Heart left ventricle (tissue), 16 donors: ENCODE measurements around the gene STRIP1. TPM values are rescaled to one million over a fixed set of nuclear protein-coding genes. Genes with fewer than 3 reads are reported as not detected.

Experiments
- ATAC-seq, 4 donors: fragments of 200-7000 bp; cut with Tn5 transposase; one replicate each; pipeline ENCODE4 v1.9.1; 2020 to 2022; ENCODE audit warnings: moderate library complexity in 4 of 4, mild to moderate bottlenecking in 3 of 4, moderate number of reproducible peaks in 1 of 4
- DNase-seq, 5 donors: peaks; one replicate each; pipeline ENCODE4 v3.0.0-alpha.2; 2020
- H3K27ac ChIP-seq, 12 donors: fragments of 200-600 bp; sonication (generic) in 4 of 12; one replicate each; pipeline versions ENCODE4 v1.5.0 to v1.8.0; 2016 to 2022; ENCODE audit warnings: mild to moderate bottlenecking in 2 of 12
- H3K27me3 ChIP-seq, 9 donors: fragments of 200-600 bp; sonication (generic) in 2 of 9; one replicate each; pipeline versions ENCODE4 v1.5.1 to v1.8.0; 2016 to 2022; ENCODE audit warnings: mild to moderate bottlenecking in 3 of 9
- H3K36me3 ChIP-seq, 9 donors: fragments of 200-600 bp; sonication (generic) in 2 of 9; one replicate each; pipeline versions ENCODE4 v1.5.0 to v1.8.0; 2018 to 2022; ENCODE audit warnings: mild to moderate bottlenecking in 2 of 9
- H3K4me1 ChIP-seq, 12 donors: fragments of 200-600 bp; sonication (generic) in 4 of 12; one replicate each; pipeline versions ENCODE4 v1.5.0 to v1.8.0; 2016 to 2022; ENCODE audit warnings: mild to moderate bottlenecking in 3 of 12
- H3K4me3 ChIP-seq, 12 donors: fragments of 200-600 bp; sonication (generic) in 4 of 12; one replicate each; pipeline versions ENCODE4 v1.5.0 to v1.8.0; 2017 to 2022; ENCODE audit warnings: mild to moderate bottlenecking in 9 of 12, moderate library complexity in 4 of 12
- H3K9me3 ChIP-seq, 12 donors: fragments of 200-600 bp; sonication (generic) in 4 of 12; one replicate each; pipeline versions ENCODE4 v1.5.0 to v1.8.0; 2016 to 2022; ENCODE audit warnings: mild to moderate bottlenecking in 1 of 12
- POLR2A ChIP-seq, 2 donors: fragments of 450-650 bp; IDR thresholded peaks; one replicate each; pipeline ENCODE4 v1.6.1; 2017; ENCODE audit warnings: antibody characterized with exemption in 2 of 2, mild to moderate bottlenecking in 2 of 2, moderate library complexity in 2 of 2
- WGBS, 4 donors: extraction: QIAGEN DNeasy Blood & Tissue Kit in 2 of 4; methylation state at CpG; one replicate each; pipeline versions ENCODE4 v1.1.5 to v1.1.7; 2013 to 2018; 5-methylcytosine and 5-hydroxymethylcytosine counted together
- intact Hi-C, 10 donors: fragments of 100-400 bp; cut with DNase I; formaldehyde crosslinking; loops; one replicate each; pipeline versions ENCODE4 v1.11.1 to v1.14.2; 2022
- long read RNA-seq, 3 donors: library from polyadenylated mRNA; unstranded; transcript quantifications; one replicate each; pipeline ENCODE4 v2.0.0, GENCODE V29; 2020 to 2021
- polyA plus RNA-seq, 2 donors: library from polyadenylated mRNA; stranded (reverse); fragments of 200-250 nt; gene quantifications; one replicate each; pipeline ENCODE4 v1.2.3, GENCODE V29; 2013
- total RNA-seq, 9 donors: library from RNA; depleted of rRNA in 2 of 9; stranded (reverse); fragments of >200 nt in 2 of 9; fragmentation: NEBNext Ultra II Directional in 3 of 9; extraction: Animal tissue kit (Norgen Biotek cat#: 25700) in 3 of 9; gene quantifications; one replicate each; pipeline versions ENCODE4 v1.1.0 to v1.2.4, GENCODE V29; 2016 to 2023
- TF ChIP-seq, protein P1 (sequence below), 12 donors: fragments of 200-600 bp; sonication (generic) in 4 of 12; IDR thresholded peaks; one replicate each; pipeline versions ENCODE4 v1.5.0 to v1.8.0; 2018 to 2022; ENCODE audit warnings: antibody characterized with exemption in 12 of 12, mild to moderate bottlenecking in 5 of 12
- donor health status: ischemic (EF 13 %, LVEDD 7.1; RV severe dilation, severe dysfunction).
- donor health status: healthy with polysubstance abuse.
- donor health status: DM: no; HTN: yes; CAD: no.
- donor health status: DM: no; HTN: no; CAD: no.
- donor health status: ischemic (EF 25% LVEDD 6.9; RV normal size, moderate dysfunction).
- donor health status: ischemic (EF 25% LVEDD 5.7; RV mildly dilated, moderate dysfunction).
- donor health status: healthy.
- donor health status: DM: yes; HTN: yes; CAD: no.
- donor health status: ischemic (EF 35%, LVEDD 5.7; RV mildly dilated, moderate dysfunction).
- donor health status: nonischemic (EF 11% LVEDD 7.7; RV severe dilation, severe dysfunction).
- donor health status: DM: yes; HTN: yes; CAD: no.
- donor health status: PGD.
- donor health status: ischemic (EF 29% LVEDD 5.4; RV normal size, mild dysfunction).
- donor health status: nonischemic (EF 23%, LVEDD 6.1; RV moderate dilation, normal function).

The STRIP1 gene, protein sequence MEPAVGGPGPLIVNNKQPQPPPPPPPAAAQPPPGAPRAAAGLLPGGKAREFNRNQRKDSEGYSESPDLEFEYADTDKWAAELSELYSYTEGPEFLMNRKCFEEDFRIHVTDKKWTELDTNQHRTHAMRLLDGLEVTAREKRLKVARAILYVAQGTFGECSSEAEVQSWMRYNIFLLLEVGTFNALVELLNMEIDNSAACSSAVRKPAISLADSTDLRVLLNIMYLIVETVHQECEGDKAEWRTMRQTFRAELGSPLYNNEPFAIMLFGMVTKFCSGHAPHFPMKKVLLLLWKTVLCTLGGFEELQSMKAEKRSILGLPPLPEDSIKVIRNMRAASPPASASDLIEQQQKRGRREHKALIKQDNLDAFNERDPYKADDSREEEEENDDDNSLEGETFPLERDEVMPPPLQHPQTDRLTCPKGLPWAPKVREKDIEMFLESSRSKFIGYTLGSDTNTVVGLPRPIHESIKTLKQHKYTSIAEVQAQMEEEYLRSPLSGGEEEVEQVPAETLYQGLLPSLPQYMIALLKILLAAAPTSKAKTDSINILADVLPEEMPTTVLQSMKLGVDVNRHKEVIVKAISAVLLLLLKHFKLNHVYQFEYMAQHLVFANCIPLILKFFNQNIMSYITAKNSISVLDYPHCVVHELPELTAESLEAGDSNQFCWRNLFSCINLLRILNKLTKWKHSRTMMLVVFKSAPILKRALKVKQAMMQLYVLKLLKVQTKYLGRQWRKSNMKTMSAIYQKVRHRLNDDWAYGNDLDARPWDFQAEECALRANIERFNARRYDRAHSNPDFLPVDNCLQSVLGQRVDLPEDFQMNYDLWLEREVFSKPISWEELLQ
- total RNA-seq (10 to 100 TPM; 14.7 to 22.8 (median 19.2) TPM), polyA plus RNA-seq (10 to 100 TPM in 1 of 2 donors, 1 to 10 TPM in 1; 7.8 to 14.9 TPM)
- long read RNA-seq, donor 1, transcript STRIP1-201 (21 exons, 3,265 nt), result major isoform, 33 of 40 reads
- long read RNA-seq, donor 1, partial matches to known transcripts, result 3 of 40 reads
- long read RNA-seq, donor 1, other reads (novel, unspliced or antisense), result 4 of 40 reads
- long read RNA-seq, donor 2, transcript STRIP1-201 (21 exons, 3,265 nt), result major isoform, 48 of 72 reads
- long read RNA-seq, donor 2, partial matches to known transcripts, result 7 of 72 reads
- long read RNA-seq, donor 2, other reads (novel, unspliced or antisense), result 17 of 72 reads
- long read RNA-seq, donor 3, transcript STRIP1-201 (21 exons, 3,265 nt), result major isoform, 27 of 42 reads
- long read RNA-seq, donor 3, partial matches to known transcripts, result 3 of 42 reads
- long read RNA-seq, donor 3, other reads (novel, unspliced or antisense), result 12 of 42 reads

DNA sequence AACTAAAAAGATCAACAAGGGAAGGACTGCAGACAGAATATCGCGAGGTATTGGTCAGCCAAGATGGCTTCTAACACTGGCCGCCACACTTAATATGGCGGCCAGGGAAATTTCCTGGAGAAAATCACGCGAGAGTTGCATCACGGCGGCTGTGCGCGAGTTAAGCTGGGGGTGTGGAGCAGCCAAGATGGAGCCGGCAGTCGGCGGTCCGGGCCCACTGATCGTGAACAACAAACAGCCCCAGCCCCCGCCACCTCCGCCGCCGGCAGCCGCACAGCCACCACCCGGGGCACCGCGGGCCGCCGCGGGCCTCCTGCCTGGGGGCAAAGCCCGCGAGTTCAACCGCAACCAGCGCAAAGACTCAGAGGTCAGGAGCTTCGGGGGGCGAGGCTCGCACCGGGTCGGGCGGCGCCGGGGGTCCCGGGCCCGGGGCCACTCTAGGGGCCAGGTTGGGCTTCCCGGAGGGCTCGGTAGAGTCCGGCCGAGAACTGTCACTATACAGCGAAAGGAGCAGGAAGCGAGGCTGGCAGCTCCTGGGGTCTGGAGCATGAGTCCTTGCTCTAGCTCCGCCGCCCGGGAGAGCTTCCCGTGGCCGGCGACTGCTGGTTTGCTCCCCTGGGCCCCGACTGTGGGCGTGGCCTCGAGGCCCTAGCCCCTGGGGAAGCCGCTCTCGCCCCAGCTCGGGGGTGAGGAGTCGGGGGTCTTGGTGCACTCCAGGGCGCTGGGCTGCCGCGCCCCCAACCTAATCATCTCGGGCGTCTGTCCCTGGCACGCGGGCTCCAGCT, at the start of gene STRIP1:
Gene STRIP1 (plus strand): TSS at position 174 of the 785 bp plus-strand sequence. CDS start 14 bp downstream, at position 188.
- Histone ChIP-seq H3K36me3 (peaks cover 0 to 31% (median 22%) of the 10 kb centered on the region in 9 donors), H3K4me3 (peak within 1 kb of the TSS; percentile 76 to 96 (median 93)), H3K27me3 (no peaks in the 10 kb centered on the region), H3K9me3 (no peaks in the 10 kb centered on the region), H3K4me1 (peaks cover 5 to 39% (median 13%) of the 10 kb centered on the region in 12 donors), H3K27ac (peak within 1 kb of the TSS; percentile 84 to 96 (median 90))
- TF ChIP-seq POLR2A (IDR thresholded peaks at IDR 0.05), result peak in 1 of 2 donors; percentile 62
- TF ChIP-seq, protein P1, sequence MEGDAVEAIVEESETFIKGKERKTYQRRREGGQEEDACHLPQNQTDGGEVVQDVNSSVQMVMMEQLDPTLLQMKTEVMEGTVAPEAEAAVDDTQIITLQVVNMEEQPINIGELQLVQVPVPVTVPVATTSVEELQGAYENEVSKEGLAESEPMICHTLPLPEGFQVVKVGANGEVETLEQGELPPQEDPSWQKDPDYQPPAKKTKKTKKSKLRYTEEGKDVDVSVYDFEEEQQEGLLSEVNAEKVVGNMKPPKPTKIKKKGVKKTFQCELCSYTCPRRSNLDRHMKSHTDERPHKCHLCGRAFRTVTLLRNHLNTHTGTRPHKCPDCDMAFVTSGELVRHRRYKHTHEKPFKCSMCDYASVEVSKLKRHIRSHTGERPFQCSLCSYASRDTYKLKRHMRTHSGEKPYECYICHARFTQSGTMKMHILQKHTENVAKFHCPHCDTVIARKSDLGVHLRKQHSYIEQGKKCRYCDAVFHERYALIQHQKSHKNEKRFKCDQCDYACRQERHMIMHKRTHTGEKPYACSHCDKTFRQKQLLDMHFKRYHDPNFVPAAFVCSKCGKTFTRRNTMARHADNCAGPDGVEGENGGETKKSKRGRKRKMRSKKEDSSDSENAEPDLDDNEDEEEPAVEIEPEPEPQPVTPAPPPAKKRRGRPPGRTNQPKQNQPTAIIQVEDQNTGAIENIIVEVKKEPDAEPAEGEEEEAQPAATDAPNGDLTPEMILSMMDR (IDR thresholded peaks at IDR 0.05), result no peak
- WGBS, 4 donors, result 0 to 1% (median 1%) methylated on average over 28 to 66 of the region's 66 CpGs
- intact Hi-C loops, result loop anchor here in 1 of 10 donors (10.0 kb wide), 1 partner anchor 370 kb away; the partner anchor contains the start of gene LAMTOR5
- ATAC-seq (peak; percentile 91 to 97 (median 96)), DNase-seq (peak; percentile 93 to 95 (median 94))

DNA sequence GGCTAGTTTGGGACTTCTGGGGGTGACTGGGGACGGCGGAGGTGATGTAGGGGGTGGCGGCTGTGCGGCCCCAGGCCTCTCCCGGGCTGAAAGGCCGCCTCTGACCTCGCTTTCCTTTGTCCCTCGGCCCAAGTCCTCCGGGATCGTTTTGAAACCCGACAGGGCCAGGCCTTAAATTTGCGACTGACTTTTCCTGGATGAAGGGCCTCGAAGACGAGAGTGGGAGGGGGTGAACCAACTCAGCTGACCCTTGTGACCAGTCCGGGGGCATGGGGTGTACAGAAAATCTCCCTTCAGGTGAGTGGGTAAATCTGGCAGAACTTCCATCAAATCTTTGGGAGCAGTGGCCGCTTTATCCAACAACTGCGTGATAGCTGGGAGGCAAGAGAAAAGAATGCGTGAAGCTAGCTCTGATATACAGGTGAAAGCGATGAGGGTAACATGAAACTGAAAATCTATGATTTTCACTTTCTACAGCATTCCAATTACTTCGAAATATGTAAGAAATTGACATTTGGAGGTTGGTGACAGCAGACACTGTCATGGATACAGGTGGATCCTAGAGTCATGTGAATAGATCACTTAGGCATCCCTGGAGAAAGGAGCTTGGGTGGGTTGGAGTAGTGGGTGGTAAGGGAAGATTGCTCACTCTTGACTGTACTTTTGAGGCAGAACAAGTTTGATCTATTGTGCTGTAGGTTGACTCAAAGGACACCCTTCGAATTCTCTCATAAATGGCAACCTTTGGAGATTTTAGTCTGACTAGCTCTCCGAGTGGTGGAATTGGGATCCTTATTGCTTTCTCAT, 49.0 kb upstream of the STRIP1 start:
- peak overlapping the region; percentile 61 to 97 (median 93) for H3K4me3 ChIP-seq
- peak overlapping the region; percentile 90 to 99 (median 98) for H3K27ac ChIP-seq
- ATAC-seq (peak in 1 of 4 donors; percentile 6), DNase-seq (no peak)
- no peak for TF ChIP-seq POLR2A (IDR thresholded peaks at IDR 0.05)
- TF ChIP-seq, protein P1 (IDR thresholded peaks at IDR 0.05), result no peak
- 9 to 21% (median 13%) methylated on average over 11 to 22 of the region's 22 CpGs for WGBS, 4 donors
- no peaks in the 10 kb centered on the region for H3K27me3 ChIP-seq
- H3K4me1 ChIP-seq, result peaks cover 9 to 65% (median 55%) of the 10 kb centered on the region in 12 donors
- intact Hi-C loops, result loop anchor here in 7 of 10 donors (2.0 to 10.0 kb wide), 5 partner anchors 341 to 441 kb away; partner anchors contain the start of gene GNAI3 (in 5 of the 7)
- peaks cover 0 to 12% (median 0%) of the 10 kb centered on the region in 9 donors for H3K36me3 ChIP-seq
- H3K9me3 ChIP-seq, result no peaks in the 10 kb centered on the region

DNA sequence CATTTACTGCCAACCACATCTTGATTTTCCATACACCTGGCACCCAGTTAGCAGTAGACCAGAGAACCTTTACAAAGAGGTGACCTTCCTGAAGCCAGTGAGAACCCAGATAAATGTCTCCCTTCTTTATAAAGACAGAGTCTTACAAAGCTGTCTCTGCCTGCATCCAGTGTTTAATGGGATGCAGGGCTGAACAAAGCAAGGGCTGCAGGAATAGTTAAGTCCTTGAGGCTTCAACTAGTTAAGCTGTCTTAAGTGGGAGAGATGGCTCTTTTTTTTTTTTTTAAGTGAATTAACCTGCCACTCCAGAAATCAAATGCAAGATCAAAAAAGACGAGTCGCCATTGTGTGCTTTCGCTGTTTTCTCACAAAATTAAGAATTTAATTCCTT, 48.4 kb upstream of the STRIP1 start:
- Histone ChIP-seq H3K36me3 (peaks cover 0 to 13% (median 0%) of the 10 kb centered on the region in 9 donors), H3K27me3 (no peaks in the 10 kb centered on the region), H3K4me1 (peaks cover 9 to 71% (median 55%) of the 10 kb centered on the region in 12 donors), H3K27ac (peak overlapping the region in 8 of 12 donors; percentile 95 to 99 (median 98)), H3K9me3 (no peaks in the 10 kb centered on the region), H3K4me3 (peak overlapping the region; percentile 61 to 97 (median 93))
- no peak for DNase-seq
- WGBS, 4 donors, result 82 to 91% (median 90%) methylated on average over 3 of the region's 3 CpGs
- intact Hi-C loops, result loop anchor here in 7 of 10 donors (5.0 to 10.0 kb wide), 4 partner anchors 341 to 441 kb away; partner anchors contain the start of gene GNAI3 (in 5 of the 7)
- TF ChIP-seq, protein P1 (IDR thresholded peaks at IDR 0.05), result no peak
- TF ChIP-seq POLR2A (IDR thresholded peaks at IDR 0.05), result no peak
- no peak for ATAC-seq
